Liver (tissue), 9 donors: ENCODE results near the gene GREM1. TPM values are rescaled to one million over a fixed set of nuclear protein-coding genes. Genes with fewer than 3 reads are reported as not detected.

Source experiments
- DNase-seq: peaks from one replicate; pipeline ENCODE4 v3.0.0-alpha.2; 2017; ENCODE audit warnings: low spot score
- H3K27ac ChIP-seq, 2 donors: one replicate each; pipeline ENCODE4 v1.7.0; 2013; ENCODE audit warnings: inconsistent platforms in 2 of 2, low read length in 2 of 2, control low read depth in 1 of 2, low read depth in 1 of 2, mild to moderate bottlenecking in 1 of 2
- H3K27me3 ChIP-seq, 4 donors: one replicate each; pipeline versions ENCODE4 v1.6.1 to v1.7.0; 2013; ENCODE audit warnings: low read length in 3 of 4, inconsistent platforms in 1 of 4, mild to moderate bottlenecking in 1 of 4, moderate library complexity in 1 of 4; ENCODE audit not compliant: control insufficient read depth in 4 of 4, insufficient read depth in 4 of 4
- H3K36me3 ChIP-seq, 4 donors: one replicate each; pipeline versions ENCODE4 v1.6.1 to v1.7.0; 2013; ENCODE audit warnings: low read length in 3 of 4, mild to moderate bottlenecking in 3 of 4, low read depth in 1 of 4, moderate library complexity in 1 of 4; ENCODE audit not compliant: control insufficient read depth in 4 of 4, insufficient read depth in 3 of 4
- H3K4me1 ChIP-seq, 4 donors: one replicate each; pipeline versions ENCODE4 v1.6.1 to v1.7.0; 2013; ENCODE audit warnings: low read length in 3 of 4, mild to moderate bottlenecking in 3 of 4, moderate library complexity in 1 of 4; ENCODE audit not compliant: control insufficient read depth in 4 of 4, insufficient read depth in 4 of 4
- H3K4me3 ChIP-seq, 3 donors: one replicate each; pipeline versions ENCODE4 v1.6.1 to v1.7.0; 2013; ENCODE audit warnings: low read length in 3 of 3, control low read depth in 1 of 3, low read depth in 1 of 3, mild to moderate bottlenecking in 1 of 3
- H3K9ac ChIP-seq, 2 donors: one replicate each; pipeline ENCODE4 v1.7.0; 2013; ENCODE audit warnings: low read length in 2 of 2, mild to moderate bottlenecking in 2 of 2, moderate library complexity in 2 of 2, control low read depth in 1 of 2, low read depth in 1 of 2
- H3K9me3 ChIP-seq, 4 donors: one replicate each; pipeline versions ENCODE4 v1.6.1 to v1.7.0; 2013; ENCODE audit warnings: low read length in 3 of 4; ENCODE audit not compliant: control insufficient read depth in 4 of 4
- EGR1 ChIP-seq, 2 donors: IDR thresholded peaks; 2 replicates each; pipeline ENCODE4 v1.6.1; 2016 to 2018; ENCODE audit warnings: antibody characterized with exemption in 2 of 2, low read depth in 2 of 2
- FOXA1 ChIP-seq: IDR thresholded peaks from 2 replicates; pipeline ENCODE4 v1.6.1; 2016; ENCODE audit warnings: antibody characterized with exemption
- FOXA2 ChIP-seq: IDR thresholded peaks from 2 replicates; pipeline ENCODE4 v1.6.1; 2016; ENCODE audit warnings: antibody characterized with exemption
- GABPA ChIP-seq, 2 donors: IDR thresholded peaks in 1 of 2; conservative IDR thresholded peaks in 1 of 2; 2 replicates each; pipeline ENCODE4 v1.6.1; 2016; ENCODE audit warnings: antibody characterized with exemption in 2 of 2, mild to moderate bottlenecking in 1 of 2, moderate library complexity in 1 of 2
- HNF4A ChIP-seq, 2 donors: conservative IDR thresholded peaks; 2 replicates each; pipeline ENCODE4 v1.6.1; 2016; ENCODE audit warnings: antibody characterized with exemption in 2 of 2, mild to moderate bottlenecking in 2 of 2
- HNF4G ChIP-seq: IDR thresholded peaks from 2 replicates; pipeline ENCODE4 v1.6.1; 2016; ENCODE audit warnings: antibody characterized with exemption
- JUND ChIP-seq, 2 donors: IDR thresholded peaks; 2 replicates each; pipeline ENCODE4 v1.6.1; 2016; ENCODE audit warnings: antibody characterized with exemption in 2 of 2
- NR2F2 ChIP-seq: IDR thresholded peaks from 2 replicates; pipeline ENCODE4 v1.6.1; 2016; ENCODE audit warnings: antibody characterized with exemption
- RAD21 ChIP-seq, 2 donors: IDR thresholded peaks; 2 replicates each; pipeline ENCODE4 v1.6.1; 2016; ENCODE audit warnings: antibody characterized with exemption in 2 of 2, mild to moderate bottlenecking in 2 of 2
- RXRA ChIP-seq, 2 donors: IDR thresholded peaks; 2 replicates each; pipeline ENCODE4 v1.6.1; 2017 to 2018; ENCODE audit warnings: antibody characterized with exemption in 2 of 2, mild to moderate bottlenecking in 1 of 2
- SP1 ChIP-seq: IDR thresholded peaks from 2 replicates; pipeline ENCODE4 v1.6.1; 2018; ENCODE audit warnings: antibody characterized with exemption, mild to moderate bottlenecking
- TAF1 ChIP-seq: conservative IDR thresholded peaks from 2 replicates; pipeline ENCODE4 v1.6.1; 2016; ENCODE audit warnings: antibody characterized with exemption, mild to moderate bottlenecking
- YY1 ChIP-seq: IDR thresholded peaks from 2 replicates; pipeline ENCODE4 v1.6.1; 2016; ENCODE audit warnings: antibody characterized with exemption, mild to moderate bottlenecking
- WGBS: extraction: QIAGEN DNeasy Blood & Tissue Kit; methylation state at CpG from one replicate; pipeline ENCODE4 v1.1.7; 2013; 5-methylcytosine and 5-hydroxymethylcytosine counted together
- polyA plus RNA-seq, 2 donors: library from polyadenylated mRNA; stranded (reverse) in 1 of 2; unstranded in 1 of 2; fragments of 200-250 nt in 1 of 2; fragments of >200 nt in 1 of 2; fragmentation: Nextera tagmentation in 1 of 2; extraction: Ambion mirVana in 1 of 2; gene quantifications; one replicate each; pipeline versions ENCODE4 v1.2.1 to v1.2.3, GENCODE V29; 2013 to 2015
- total RNA-seq, 2 donors: library from RNA; depleted of rRNA; stranded (reverse); fragments of >200 nt; gene quantifications; one replicate each; pipeline ENCODE4 v1.2.3, GENCODE V29; 2014
- TF ChIP-seq, protein P1 (sequence below): IDR thresholded peaks from 2 replicates; pipeline ENCODE4 v1.6.1; 2016; ENCODE audit warnings: antibody characterized with exemption
- TF ChIP-seq, protein P2 (sequence below): IDR thresholded peaks from 2 replicates; pipeline ENCODE4 v1.6.1; 2016; ENCODE audit warnings: antibody characterized with exemption
- TF ChIP-seq, protein P3 (sequence below): IDR thresholded peaks from 2 replicates; pipeline ENCODE4 v1.6.1; 2016; ENCODE audit warnings: antibody characterized with exemption, mild to moderate bottlenecking
- TF ChIP-seq, protein P4 (sequence below): fragments of 150-350 bp; IDR thresholded peaks from 2 replicates; pipeline ENCODE4 v1.5.1; 2017; ENCODE audit warnings: improper control_type of control experiment, low read depth, low read length; ENCODE audit not compliant: missing input control
- TF ChIP-seq, protein P5 (sequence below): IDR thresholded peaks from 2 replicates; pipeline ENCODE4 v1.6.1; 2016; ENCODE audit warnings: antibody characterized with exemption
- donor health status: healthy.
- donor health status: healthy.
- donor health status: healthy.
- donor health status: healthy.
- donor health status: healthy.

Gene GREM1
- total and polyA plus RNA-seq, 4 donors, result under 0.01 to 1.6 (median 0.50) TPM

DNA sequence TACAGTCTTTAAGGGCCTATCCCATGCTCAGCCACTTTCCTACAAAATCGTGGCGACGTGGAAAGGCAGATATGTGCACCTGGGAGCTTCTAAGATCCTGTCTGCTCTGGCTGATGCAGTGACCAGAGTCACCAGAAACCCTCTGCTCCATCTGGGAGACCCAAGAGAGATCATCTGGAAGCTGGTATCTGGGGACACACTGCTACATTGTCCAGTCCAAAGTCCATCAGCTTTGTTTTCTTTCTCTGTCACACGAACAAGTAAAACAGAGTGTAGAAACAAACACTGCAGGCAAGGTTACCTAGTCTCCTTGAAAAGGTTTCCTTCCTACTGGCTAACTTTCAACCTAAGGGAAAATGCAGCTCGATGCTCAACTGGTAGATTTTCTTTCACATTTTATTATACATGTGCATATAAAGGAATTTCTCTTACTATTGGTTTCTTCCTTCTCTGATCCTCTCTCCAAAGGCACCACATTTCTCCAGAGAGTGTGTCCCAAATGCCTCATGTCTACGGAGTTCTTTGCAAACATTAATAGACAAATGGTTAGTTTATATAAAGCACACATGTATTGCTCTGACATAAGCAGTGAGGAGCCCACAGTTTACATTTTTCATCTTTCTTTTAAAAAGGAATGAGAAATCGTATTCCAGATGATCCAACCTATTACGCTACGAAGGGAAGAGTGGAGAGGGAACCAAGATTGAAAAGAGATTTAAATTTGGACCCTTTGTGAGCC lies 8.3 kb upstream of the GREM1 start:
- Histone ChIP-seq H3K4me3 (no peak overlapping the region), H3K9me3 (no peaks in the 10 kb centered on the region), H3K4me1 (peaks cover 0 to 9% (median 5%) of the 10 kb centered on the region in 4 donors), H3K27ac (no peak overlapping the region), H3K27me3 (no peaks in the 10 kb centered on the region), H3K36me3 (no peaks in the 10 kb centered on the region), H3K9ac (no peak overlapping the region)
- DNase-seq, result no peak
- 73% methylated on average over 9 of the region's 9 CpGs for WGBS
- TF ChIP-seq YY1, result no peak
- TF ChIP-seq, protein P1, sequence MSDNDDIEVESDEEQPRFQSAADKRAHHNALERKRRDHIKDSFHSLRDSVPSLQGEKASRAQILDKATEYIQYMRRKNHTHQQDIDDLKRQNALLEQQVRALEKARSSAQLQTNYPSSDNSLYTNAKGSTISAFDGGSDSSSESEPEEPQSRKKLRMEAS, result no peak
- no peak for TF ChIP-seq FOXA2
- TF ChIP-seq TAF1, result peak; percentile 24
- TF ChIP-seq RXRA (IDR thresholded peaks at IDR 0.05), result peak in 1 of 2 donors; percentile 41
- no peak for TF ChIP-seq EGR1 (IDR thresholded peaks at IDR 0.05; ENCODE audit: low read depth in 2 of 2)
- peak in 1 of 2 donors; percentile 38 for TF ChIP-seq RAD21 (IDR thresholded peaks at IDR 0.05)
- TF ChIP-seq SP1, result peak; percentile 88
- no peak for TF ChIP-seq NR2F2
- TF ChIP-seq, protein P2, sequence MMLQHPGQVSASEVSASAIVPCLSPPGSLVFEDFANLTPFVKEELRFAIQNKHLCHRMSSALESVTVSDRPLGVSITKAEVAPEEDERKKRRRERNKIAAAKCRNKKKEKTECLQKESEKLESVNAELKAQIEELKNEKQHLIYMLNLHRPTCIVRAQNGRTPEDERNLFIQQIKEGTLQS, result no peak
- no peak for TF ChIP-seq JUND (IDR thresholded peaks at IDR 0.05)
- TF ChIP-seq, protein P3, sequence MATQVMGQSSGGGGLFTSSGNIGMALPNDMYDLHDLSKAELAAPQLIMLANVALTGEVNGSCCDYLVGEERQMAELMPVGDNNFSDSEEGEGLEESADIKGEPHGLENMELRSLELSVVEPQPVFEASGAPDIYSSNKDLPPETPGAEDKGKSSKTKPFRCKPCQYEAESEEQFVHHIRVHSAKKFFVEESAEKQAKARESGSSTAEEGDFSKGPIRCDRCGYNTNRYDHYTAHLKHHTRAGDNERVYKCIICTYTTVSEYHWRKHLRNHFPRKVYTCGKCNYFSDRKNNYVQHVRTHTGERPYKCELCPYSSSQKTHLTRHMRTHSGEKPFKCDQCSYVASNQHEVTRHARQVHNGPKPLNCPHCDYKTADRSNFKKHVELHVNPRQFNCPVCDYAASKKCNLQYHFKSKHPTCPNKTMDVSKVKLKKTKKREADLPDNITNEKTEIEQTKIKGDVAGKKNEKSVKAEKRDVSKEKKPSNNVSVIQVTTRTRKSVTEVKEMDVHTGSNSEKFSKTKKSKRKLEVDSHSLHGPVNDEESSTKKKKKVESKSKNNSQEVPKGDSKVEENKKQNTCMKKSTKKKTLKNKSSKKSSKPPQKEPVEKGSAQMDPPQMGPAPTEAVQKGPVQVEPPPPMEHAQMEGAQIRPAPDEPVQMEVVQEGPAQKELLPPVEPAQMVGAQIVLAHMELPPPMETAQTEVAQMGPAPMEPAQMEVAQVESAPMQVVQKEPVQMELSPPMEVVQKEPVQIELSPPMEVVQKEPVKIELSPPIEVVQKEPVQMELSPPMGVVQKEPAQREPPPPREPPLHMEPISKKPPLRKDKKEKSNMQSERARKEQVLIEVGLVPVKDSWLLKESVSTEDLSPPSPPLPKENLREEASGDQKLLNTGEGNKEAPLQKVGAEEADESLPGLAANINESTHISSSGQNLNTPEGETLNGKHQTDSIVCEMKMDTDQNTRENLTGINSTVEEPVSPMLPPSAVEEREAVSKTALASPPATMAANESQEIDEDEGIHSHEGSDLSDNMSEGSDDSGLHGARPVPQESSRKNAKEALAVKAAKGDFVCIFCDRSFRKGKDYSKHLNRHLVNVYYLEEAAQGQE, result no peak
- TF ChIP-seq FOXA1, result no peak
- TF ChIP-seq GABPA (IDR thresholded peaks at IDR 0.05 in 1 of 2, conservative IDR thresholded peaks at IDR 0.05 in 1 of 2), result no peak
- TF ChIP-seq HNF4G, result peak; percentile 87
- TF ChIP-seq HNF4A (conservative IDR thresholded peaks at IDR 0.05), result peak; percentile 83 to 97
- TF ChIP-seq, protein P4, sequence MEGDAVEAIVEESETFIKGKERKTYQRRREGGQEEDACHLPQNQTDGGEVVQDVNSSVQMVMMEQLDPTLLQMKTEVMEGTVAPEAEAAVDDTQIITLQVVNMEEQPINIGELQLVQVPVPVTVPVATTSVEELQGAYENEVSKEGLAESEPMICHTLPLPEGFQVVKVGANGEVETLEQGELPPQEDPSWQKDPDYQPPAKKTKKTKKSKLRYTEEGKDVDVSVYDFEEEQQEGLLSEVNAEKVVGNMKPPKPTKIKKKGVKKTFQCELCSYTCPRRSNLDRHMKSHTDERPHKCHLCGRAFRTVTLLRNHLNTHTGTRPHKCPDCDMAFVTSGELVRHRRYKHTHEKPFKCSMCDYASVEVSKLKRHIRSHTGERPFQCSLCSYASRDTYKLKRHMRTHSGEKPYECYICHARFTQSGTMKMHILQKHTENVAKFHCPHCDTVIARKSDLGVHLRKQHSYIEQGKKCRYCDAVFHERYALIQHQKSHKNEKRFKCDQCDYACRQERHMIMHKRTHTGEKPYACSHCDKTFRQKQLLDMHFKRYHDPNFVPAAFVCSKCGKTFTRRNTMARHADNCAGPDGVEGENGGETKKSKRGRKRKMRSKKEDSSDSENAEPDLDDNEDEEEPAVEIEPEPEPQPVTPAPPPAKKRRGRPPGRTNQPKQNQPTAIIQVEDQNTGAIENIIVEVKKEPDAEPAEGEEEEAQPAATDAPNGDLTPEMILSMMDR, result no peak
- TF ChIP-seq, protein P5, sequence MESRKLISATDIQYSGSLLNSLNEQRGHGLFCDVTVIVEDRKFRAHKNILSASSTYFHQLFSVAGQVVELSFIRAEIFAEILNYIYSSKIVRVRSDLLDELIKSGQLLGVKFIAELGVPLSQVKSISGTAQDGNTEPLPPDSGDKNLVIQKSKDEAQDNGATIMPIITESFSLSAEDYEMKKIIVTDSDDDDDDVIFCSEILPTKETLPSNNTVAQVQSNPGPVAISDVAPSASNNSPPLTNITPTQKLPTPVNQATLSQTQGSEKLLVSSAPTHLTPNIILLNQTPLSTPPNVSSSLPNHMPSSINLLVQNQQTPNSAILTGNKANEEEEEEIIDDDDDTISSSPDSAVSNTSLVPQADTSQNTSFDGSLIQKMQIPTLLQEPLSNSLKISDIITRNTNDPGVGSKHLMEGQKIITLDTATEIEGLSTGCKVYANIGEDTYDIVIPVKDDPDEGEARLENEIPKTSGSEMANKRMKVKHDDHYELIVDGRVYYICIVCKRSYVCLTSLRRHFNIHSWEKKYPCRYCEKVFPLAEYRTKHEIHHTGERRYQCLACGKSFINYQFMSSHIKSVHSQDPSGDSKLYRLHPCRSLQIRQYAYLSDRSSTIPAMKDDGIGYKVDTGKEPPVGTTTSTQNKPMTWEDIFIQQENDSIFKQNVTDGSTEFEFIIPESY, result no peak
